OCI-LY7 (cell line): Measurements from ENCODE around the gene POC1A. TPM values are rescaled to one million over a fixed set of nuclear protein-coding genes. Genes with fewer than 3 reads are reported as not detected.

Source experiments
- BruUV-seq: library from RNA; stranded (reverse); fragments of 400-500 nt; replicated peaks from 2 replicates; lab custom pipeline; 2021; lab: Mats Ljungman, UMichigan
- CTCF ChIA-PET: fragments of 300-600 bp; sonication (Branson Sonifier 250); formaldehyde crosslinking; loops from one replicate; lab custom pipeline; 2022; ENCODE audit warnings: antibody characterized with exemption; ENCODE audit not compliant: unreplicated experiment; lab: Charles Lee
- POLR2A ChIA-PET: fragments of 300-600 bp; sonication (Branson Sonifier 250); formaldehyde crosslinking; loops from one replicate; lab custom pipeline; 2022; ENCODE audit warnings: antibody characterized with exemption; lab: Charles Lee
- DNase-seq: peaks from one replicate; pipeline ENCODE4 v3.0.0-alpha.2; 2015; ENCODE audit warnings: low spot score
- H2AFZ ChIP-seq: fragments of 200-600 bp; sonication (generic), shearing (Covaris generic); 2 replicates; pipeline ENCODE4 v1.6.1; 2014; ENCODE audit warnings: mild to moderate bottlenecking, antibody characterized with exemption, low read length, moderate library complexity
- H3K27ac ChIP-seq: fragments of 200-600 bp; sonication (generic); 2 replicates; pipeline ENCODE4 v1.5.1; 2014; ENCODE audit warnings: mixed run types, low read depth, mild to moderate bottlenecking, moderate library complexity, low read length, inconsistent platforms; ENCODE audit not compliant: poor library complexity, severe bottlenecking
- H3K36me3 ChIP-seq: fragments of 200-600 bp; sonication (generic); 2 replicates; pipeline ENCODE4 v1.6.1; 2014; ENCODE audit warnings: mild to moderate bottlenecking, antibody characterized with exemption, low read length, moderate library complexity, mixed read lengths; ENCODE audit not compliant: insufficient read depth
- H3K4me1 ChIP-seq: fragments of 200-600 bp; sonication (generic); 2 replicates; pipeline ENCODE4 v1.5.1; 2014; ENCODE audit warnings: mild to moderate bottlenecking, low read length; ENCODE audit not compliant: insufficient read depth, poor library complexity, severe bottlenecking
- H3K4me2 ChIP-seq: fragments of 200-600 bp; sonication (generic); 2 replicates; pipeline ENCODE4 v1.6.1; 2014; ENCODE audit warnings: mild to moderate bottlenecking, low read length
- H3K4me3 ChIP-seq: fragments of 200-600 bp; sonication (generic); 2 replicates; pipeline ENCODE4 v1.5.1; 2014; ENCODE audit warnings: mild to moderate bottlenecking, low read depth, low read length; ENCODE audit not compliant: poor library complexity, severe bottlenecking
- H3K79me2 ChIP-seq: fragments of 200-600 bp; sonication (generic); 2 replicates; pipeline ENCODE4 v1.6.1; 2016; ENCODE audit warnings: low read depth, mild to moderate bottlenecking, low read length, moderate library complexity, mixed read lengths; ENCODE audit not compliant: insufficient read depth
- H3K9me2 ChIP-seq: fragments of 200-600 bp; sonication (generic); 2 replicates; pipeline ENCODE4 v1.6.1; 2016; ENCODE audit warnings: mild to moderate bottlenecking, low read length, mixed read lengths; ENCODE audit not compliant: insufficient read depth
- H3K9me3 ChIP-seq: fragments of 200-600 bp; sonication (generic); 2 replicates; pipeline ENCODE4 v1.6.1; 2014; ENCODE audit warnings: mild to moderate bottlenecking, mixed run types, low read length, mixed read lengths
- H4K20me1 ChIP-seq: fragments of 200-600 bp; sonication (generic); 2 replicates; pipeline ENCODE4 v1.6.1; 2014; ENCODE audit warnings: mild to moderate bottlenecking, antibody characterized with exemption, low read length, moderate library complexity, mixed read lengths; ENCODE audit not compliant: insufficient read depth
- CTCF ChIP-seq: fragments of 200-600 bp; sonication (generic); conservative IDR thresholded peaks from 2 replicates; pipeline ENCODE4 v1.5.1; 2014; ENCODE audit warnings: mild to moderate bottlenecking, antibody characterized with exemption, low read length, moderate library complexity, mixed read lengths
- EZH2phosphoT487 ChIP-seq: fragments of 200-600 bp; sonication (generic); IDR thresholded peaks from 2 replicates; pipeline ENCODE4 v1.6.1; 2018; ENCODE audit warnings: low read depth, borderline replicate concordance, mild to moderate bottlenecking, mixed run types, antibody characterized with exemption, low read length, moderate library complexity, mixed read lengths
- intact Hi-C: fragments of 100-400 bp; cut with micrococcal nuclease; formaldehyde crosslinking; loops from one replicate; pipeline ENCODE4 v1.10.0; 2022; ENCODE audit not compliant: unreplicated experiment
- total RNA-seq, 2 experiments: library from RNA; depleted of rRNA in 1 of 2; stranded (reverse); fragments of >200 nt in 1 of 2; shearing (Covaris generic) in 1 of 2; gene quantifications; 2 replicates each; pipeline ENCODE4 v1.2.3, GENCODE V29; 2014 to 2022

The POC1A gene
- total RNA-seq, 2 experiments from 2014 or later = 40.0 to 41.0 TPM

- Histone ChIP-seq H3K4me3 (no peak overlapping the region), H3K4me2 (no peak overlapping the region), H3K9me3 (no peaks in the 10 kb centered on the region), H3K27ac (no peak overlapping the region), H3K4me1 (no peaks in the 10 kb centered on the region), H3K9me2 (no peaks in the 10 kb centered on the region), H2AFZ (no peak overlapping the region), H3K36me3 (no peaks in the 10 kb centered on the region), H4K20me1 (no peaks in the 10 kb centered on the region), H3K79me2 (no peaks in the 10 kb centered on the region)
- no peak for DNase-seq
- CTCF ChIA-PET = interaction anchor here (1.0 kb wide), 1 partner anchor 108 kb away, joined by 3 read pairs; no protein-coding TSS in a partner anchor
- TF ChIP-seq CTCF = peak; percentile 43
- no peak for TF ChIP-seq EZH2phosphoT487
- POLR2A ChIA-PET = interaction anchor here (0.7 kb wide), 1 partner anchor 184 kb away, joined by 3 read pairs; the partner anchor contains the start of gene TLR9
- BruUV-seq = no TSS peak
- intact Hi-C loops = no loop called here
Observed at GRCh38 chr3:52041118-52041731, 113.0 kb downstream of the POC1A start.

- TF ChIP-seq CTCF = no peak
- no peak overlapping the region for H2AFZ ChIP-seq
- intact Hi-C loops = no loop called here
- H3K4me2 ChIP-seq = no peak overlapping the region
- DNase-seq = no peak
- H3K27ac ChIP-seq = no peak overlapping the region
- ChIA-PET CTCF (interaction anchor here (1.0 kb wide), 1 partner anchor 108 kb away, joined by 3 read pairs; no protein-coding TSS in a partner anchor), POLR2A (interaction anchor here (0.7 kb wide), 1 partner anchor 185 kb away, joined by 3 read pairs; the partner anchor contains the start of gene TLR9)
- H3K4me3 ChIP-seq = no peak overlapping the region
- H3K9me3 ChIP-seq = no peaks in the 10 kb centered on the region
- H3K79me2 ChIP-seq = no peaks in the 10 kb centered on the region
- no peaks in the 10 kb centered on the region for H4K20me1 ChIP-seq
- no peaks in the 10 kb centered on the region for H3K36me3 ChIP-seq
- H3K4me1 ChIP-seq = no peaks in the 10 kb centered on the region
- no TSS peak for BruUV-seq
- no peaks in the 10 kb centered on the region for H3K9me2 ChIP-seq
Observed at GRCh38 chr3:52040600-52040999, 113.6 kb downstream of the POC1A start.

GRCh38 chr3:52039846-52040245 lies 114.4 kb downstream of the POC1A start:
- H2AFZ ChIP-seq = no peak overlapping the region
- BruUV-seq = no TSS peak
- DNase-seq = no peak
- intact Hi-C loops = no loop called here
- H3K27ac ChIP-seq = no peak overlapping the region
- no peak overlapping the region for H3K4me3 ChIP-seq
- H4K20me1 ChIP-seq = no peaks in the 10 kb centered on the region
- no peaks in the 10 kb centered on the region for H3K4me1 ChIP-seq
- TF ChIP-seq CTCF (no peak), EZH2phosphoT487 (no peak)
- H3K9me3 ChIP-seq = no peaks in the 10 kb centered on the region
- POLR2A ChIA-PET = no interaction called here
- H3K9me2 ChIP-seq = no peaks in the 10 kb centered on the region
- no peaks in the 10 kb centered on the region for H3K36me3 ChIP-seq
- H3K79me2 ChIP-seq = no peaks in the 10 kb centered on the region
- CTCF ChIA-PET = no interaction called here
- no peak overlapping the region for H3K4me2 ChIP-seq
